HL-60 (cell line): ENCODE data around the gene MYL2.

Experiments used
- DNase-seq, 2 experiments: peaks; one replicate each; pipeline ENCODE4 v3.0.0-alpha.2; 2010 to 2020; ENCODE audit warnings: low read depth in 1 of 2, low spot score in 1 of 2
- H3K27ac ChIP-seq: fragments of 250-450 bp; sonication (Bioruptor Pico); replicated peaks from 2 replicates; pipeline ENCODE4 v1.5.1; 2020; ENCODE audit warnings: mild to moderate bottlenecking, moderate library complexity
- H3K27me3 ChIP-seq: fragments of 250-450 bp; sonication (Bioruptor Pico); 2 replicates; pipeline ENCODE4 v1.5.1; 2021; ENCODE audit warnings: mild to moderate bottlenecking, moderate library complexity; ENCODE audit not compliant: insufficient read depth, poor library complexity, severe bottlenecking
- H3K4me3 ChIP-seq: replicated peaks from 2 replicates; pipeline ENCODE4 v1.5.1; 2011; ENCODE audit warnings: mild to moderate bottlenecking, control low read depth, low read length; ENCODE audit not compliant: insufficient read depth
- GABPA ChIP-seq: IDR thresholded peaks from 2 replicates; pipeline ENCODE4 v1.6.1; 2012; ENCODE audit warnings: low read depth
- POLR2AphosphoS5 ChIP-seq: IDR thresholded peaks from 2 replicates; pipeline ENCODE4 v1.6.1; 2012; ENCODE audit warnings: low read depth
- SPI1 ChIP-seq: IDR thresholded peaks from 2 replicates; pipeline ENCODE4 v1.6.1; 2012; ENCODE audit warnings: low read depth, mild to moderate bottlenecking, borderline replicate concordance
- TF ChIP-seq, protein P1 (sequence below): IDR thresholded peaks from 2 replicates; pipeline ENCODE4 v1.6.1; 2012; ENCODE audit warnings: low read depth; ENCODE audit not compliant: insufficient replicate concordance
- TF ChIP-seq, protein P2 (sequence below): IDR thresholded peaks from one replicate; pipeline ENCODE4 v1.5.1; 2011; ENCODE audit warnings: low read length, control low read depth, inconsistent platforms; ENCODE audit not compliant: insufficient read depth

Gene MYL2

DNA sequence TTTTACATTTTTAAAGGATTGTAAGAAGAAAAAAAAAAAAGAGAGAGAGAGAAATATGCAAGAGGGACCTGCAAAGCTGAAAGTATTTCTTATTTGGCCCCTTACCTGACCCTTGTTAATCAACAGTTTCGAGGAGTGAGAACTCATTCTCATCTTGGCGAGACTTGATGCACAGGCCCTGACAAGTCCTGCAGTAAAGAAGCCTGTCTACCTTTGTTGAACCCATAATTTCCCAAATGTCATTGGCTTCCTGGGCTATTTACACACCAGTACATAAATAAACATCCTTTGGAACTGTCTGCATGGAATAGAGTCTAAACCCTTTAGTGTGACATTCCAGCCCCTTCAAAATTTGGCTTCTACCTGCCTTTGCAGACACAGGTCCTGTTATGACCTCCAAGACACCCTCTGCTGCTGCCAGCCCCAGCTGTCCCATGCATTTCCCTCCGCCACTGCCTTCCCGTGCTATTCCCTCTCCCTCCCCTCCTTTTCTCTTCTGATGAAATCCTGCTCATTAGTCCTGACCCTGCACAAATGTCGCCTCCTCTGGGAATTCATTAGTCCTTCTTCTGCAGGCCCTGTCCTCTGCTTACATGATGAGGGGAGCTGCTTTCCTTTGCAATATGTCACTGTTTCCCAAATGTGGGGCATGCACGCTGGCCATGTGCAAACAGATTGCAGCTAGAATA lies 35.1 kb downstream of the MYL2 start:
- Histone ChIP-seq H3K4me3 (no peak overlapping the region), H3K27ac (no peak overlapping the region), H3K27me3 (no peaks in the 10 kb centered on the region)
- TF ChIP-seq SPI1 (no peak), POLR2AphosphoS5 (no peak), GABPA (no peak)
- TF ChIP-seq, protein P1, sequence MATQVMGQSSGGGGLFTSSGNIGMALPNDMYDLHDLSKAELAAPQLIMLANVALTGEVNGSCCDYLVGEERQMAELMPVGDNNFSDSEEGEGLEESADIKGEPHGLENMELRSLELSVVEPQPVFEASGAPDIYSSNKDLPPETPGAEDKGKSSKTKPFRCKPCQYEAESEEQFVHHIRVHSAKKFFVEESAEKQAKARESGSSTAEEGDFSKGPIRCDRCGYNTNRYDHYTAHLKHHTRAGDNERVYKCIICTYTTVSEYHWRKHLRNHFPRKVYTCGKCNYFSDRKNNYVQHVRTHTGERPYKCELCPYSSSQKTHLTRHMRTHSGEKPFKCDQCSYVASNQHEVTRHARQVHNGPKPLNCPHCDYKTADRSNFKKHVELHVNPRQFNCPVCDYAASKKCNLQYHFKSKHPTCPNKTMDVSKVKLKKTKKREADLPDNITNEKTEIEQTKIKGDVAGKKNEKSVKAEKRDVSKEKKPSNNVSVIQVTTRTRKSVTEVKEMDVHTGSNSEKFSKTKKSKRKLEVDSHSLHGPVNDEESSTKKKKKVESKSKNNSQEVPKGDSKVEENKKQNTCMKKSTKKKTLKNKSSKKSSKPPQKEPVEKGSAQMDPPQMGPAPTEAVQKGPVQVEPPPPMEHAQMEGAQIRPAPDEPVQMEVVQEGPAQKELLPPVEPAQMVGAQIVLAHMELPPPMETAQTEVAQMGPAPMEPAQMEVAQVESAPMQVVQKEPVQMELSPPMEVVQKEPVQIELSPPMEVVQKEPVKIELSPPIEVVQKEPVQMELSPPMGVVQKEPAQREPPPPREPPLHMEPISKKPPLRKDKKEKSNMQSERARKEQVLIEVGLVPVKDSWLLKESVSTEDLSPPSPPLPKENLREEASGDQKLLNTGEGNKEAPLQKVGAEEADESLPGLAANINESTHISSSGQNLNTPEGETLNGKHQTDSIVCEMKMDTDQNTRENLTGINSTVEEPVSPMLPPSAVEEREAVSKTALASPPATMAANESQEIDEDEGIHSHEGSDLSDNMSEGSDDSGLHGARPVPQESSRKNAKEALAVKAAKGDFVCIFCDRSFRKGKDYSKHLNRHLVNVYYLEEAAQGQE, result no peak
- TF ChIP-seq, protein P2, sequence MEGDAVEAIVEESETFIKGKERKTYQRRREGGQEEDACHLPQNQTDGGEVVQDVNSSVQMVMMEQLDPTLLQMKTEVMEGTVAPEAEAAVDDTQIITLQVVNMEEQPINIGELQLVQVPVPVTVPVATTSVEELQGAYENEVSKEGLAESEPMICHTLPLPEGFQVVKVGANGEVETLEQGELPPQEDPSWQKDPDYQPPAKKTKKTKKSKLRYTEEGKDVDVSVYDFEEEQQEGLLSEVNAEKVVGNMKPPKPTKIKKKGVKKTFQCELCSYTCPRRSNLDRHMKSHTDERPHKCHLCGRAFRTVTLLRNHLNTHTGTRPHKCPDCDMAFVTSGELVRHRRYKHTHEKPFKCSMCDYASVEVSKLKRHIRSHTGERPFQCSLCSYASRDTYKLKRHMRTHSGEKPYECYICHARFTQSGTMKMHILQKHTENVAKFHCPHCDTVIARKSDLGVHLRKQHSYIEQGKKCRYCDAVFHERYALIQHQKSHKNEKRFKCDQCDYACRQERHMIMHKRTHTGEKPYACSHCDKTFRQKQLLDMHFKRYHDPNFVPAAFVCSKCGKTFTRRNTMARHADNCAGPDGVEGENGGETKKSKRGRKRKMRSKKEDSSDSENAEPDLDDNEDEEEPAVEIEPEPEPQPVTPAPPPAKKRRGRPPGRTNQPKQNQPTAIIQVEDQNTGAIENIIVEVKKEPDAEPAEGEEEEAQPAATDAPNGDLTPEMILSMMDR, result no peak
- no peak for DNase-seq

DNA sequence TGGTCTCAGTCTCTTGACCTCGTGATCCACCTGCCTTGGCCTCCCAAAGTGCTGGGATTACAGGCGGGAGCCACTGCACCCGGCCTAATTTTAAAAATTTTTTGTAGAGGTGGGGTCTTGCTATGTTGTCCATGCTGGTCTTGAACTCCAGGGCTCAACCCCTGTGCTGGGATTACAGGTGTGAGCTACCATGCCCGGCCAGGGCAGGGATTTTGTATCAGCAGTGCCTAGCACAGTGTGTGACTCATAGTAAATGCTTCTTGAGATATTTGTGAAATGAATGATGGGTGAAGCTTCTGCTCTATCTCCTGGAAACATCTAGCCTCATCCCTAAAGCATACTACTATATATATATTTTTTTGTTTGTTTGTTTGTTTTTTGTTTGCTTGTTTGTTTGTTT lies 37.1 kb downstream of the MYL2 start:
- DNase-seq, result no peak
- H3K27me3 ChIP-seq, result no peaks in the 10 kb centered on the region
- no peak for TF ChIP-seq GABPA
- no peak for TF ChIP-seq POLR2AphosphoS5
- H3K4me3 ChIP-seq, result no peak overlapping the region
- no peak overlapping the region for H3K27ac ChIP-seq

DNA sequence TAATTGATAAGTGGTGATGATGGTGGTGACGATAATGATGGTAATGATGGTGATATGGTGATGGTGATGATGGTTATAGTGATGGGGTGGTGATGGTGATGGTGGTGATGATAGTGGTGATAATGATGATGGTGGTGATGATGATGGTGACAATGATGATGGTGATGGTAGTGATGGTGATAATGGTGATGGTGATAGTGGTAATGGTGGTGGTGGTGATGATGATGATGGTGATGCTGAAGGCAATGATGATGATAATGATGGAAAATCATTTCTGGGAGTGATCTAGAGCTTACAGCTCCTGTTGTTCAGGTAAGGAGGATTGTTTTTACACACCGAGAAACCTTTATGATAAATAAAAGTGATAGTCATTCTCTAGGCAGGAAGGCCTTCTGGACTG lies 39.7 kb downstream of the MYL2 start:
- no peak overlapping the region for H3K4me3 ChIP-seq
- no peaks in the 10 kb centered on the region for H3K27me3 ChIP-seq
- no peak overlapping the region for H3K27ac ChIP-seq
- no peak for TF ChIP-seq SPI1
- TF ChIP-seq, protein P1, result no peak
- no peak for TF ChIP-seq POLR2AphosphoS5
- TF ChIP-seq GABPA, result no peak
- TF ChIP-seq, protein P2, result no peak
- no peak for DNase-seq

DNA sequence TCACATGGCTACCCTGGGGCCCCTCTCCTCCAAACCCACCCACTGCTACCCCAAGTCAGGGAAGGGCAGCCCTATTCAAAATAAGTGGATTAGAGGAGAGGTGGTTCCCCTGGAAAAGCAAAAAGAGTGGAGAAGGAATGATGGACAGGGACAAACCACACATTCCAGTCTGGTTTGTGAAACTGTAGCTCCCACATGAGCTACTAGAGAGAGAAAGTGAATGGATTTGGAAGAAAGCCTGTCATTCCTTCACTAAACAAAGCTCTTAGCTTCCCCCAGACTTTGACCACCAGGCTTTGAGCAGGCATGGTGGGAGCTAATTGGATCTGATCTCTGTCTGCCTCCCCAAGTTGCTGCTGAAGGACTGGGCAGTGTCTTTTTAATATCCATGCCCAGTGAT lies 45.6 kb downstream of the MYL2 start:
- H3K27ac ChIP-seq, result no peak overlapping the region
- no peaks in the 10 kb centered on the region for H3K27me3 ChIP-seq
- no peak for TF ChIP-seq SPI1
- TF ChIP-seq, protein P2, result no peak
- TF ChIP-seq, protein P1, result no peak
- TF ChIP-seq GABPA, result no peak
- no peak for TF ChIP-seq POLR2AphosphoS5
- DNase-seq, result no peak
- no peak overlapping the region for H3K4me3 ChIP-seq
